Cardiac fibroblast (primary cell): ENCODE measurements around the gene OTC.

Experiments used
- DNase-seq, 2 donors: peaks; one replicate each; pipeline versions ENCODE4 v3.0.0 to v3.0.0-alpha.2; 2010; ENCODE audit warnings: low read depth in 2 of 2
- H3K4me3 ChIP-seq, 2 donors: replicated peaks in 1 of 2; 1 replicate in 1 of 2; 2 replicates in 1 of 2; pipeline ENCODE4 v1.5.1; 2011; ENCODE audit warnings: low read depth in 2 of 2, low read length in 2 of 2, mild to moderate bottlenecking in 2 of 2, moderate library complexity in 1 of 2
- CTCF ChIP-seq: IDR thresholded peaks from one replicate; pipeline ENCODE4 v1.5.1; 2011; ENCODE audit warnings: low read depth, mild to moderate bottlenecking, low read length, inconsistent platforms

Gene OTC

DNA sequence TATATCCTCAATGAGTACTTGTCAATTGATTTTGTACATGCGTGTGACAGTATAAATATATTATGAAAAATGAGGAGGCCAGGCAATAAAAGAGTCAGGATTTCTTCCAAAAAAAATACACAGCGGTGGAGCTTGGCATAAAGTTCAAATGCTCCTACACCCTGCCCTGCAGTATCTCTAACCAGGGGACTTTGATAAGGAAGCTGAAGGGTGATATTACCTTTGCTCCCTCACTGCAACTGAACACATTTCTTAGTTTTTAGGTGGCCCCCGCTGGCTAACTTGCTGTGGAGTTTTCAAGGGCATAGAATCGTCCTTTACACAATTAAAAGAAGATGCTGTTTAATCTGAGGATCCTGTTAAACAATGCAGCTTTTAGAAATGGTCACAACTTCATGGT is at the start of gene OTC:
Gene OTC (plus strand): TSS at position 243 of the 400 bp plus-strand sequence. CDS start 93 bp downstream, at position 336.
- H3K4me3 ChIP-seq, result no peak within 1 kb of the TSS
- no peak for TF ChIP-seq CTCF
- DNase-seq, result no peak

GRCh38 chrX:38304010-38304409 is 48.4 kb upstream of the OTC start:
- TF ChIP-seq CTCF, result peak; percentile 35
- DNase-seq, result peak; percentile 49 to 64
- H3K4me3 ChIP-seq, result no peak overlapping the region

GRCh38 chrX:38305971-38306370 is 46.4 kb upstream of the OTC start:
- TF ChIP-seq CTCF, result peak; percentile 31
- no peak overlapping the region for H3K4me3 ChIP-seq
- peak; percentile 84 to 91 for DNase-seq

- no peak for DNase-seq
- H3K4me3 ChIP-seq, result no peak overlapping the region
- TF ChIP-seq CTCF, result no peak
Measured at GRCh38 chrX:38311743-38312142, 40.7 kb upstream of the OTC start.

GRCh38 chrX:38312436-38312835 is 40.0 kb upstream of the OTC start:
- TF ChIP-seq CTCF, result no peak
- peak; percentile 60 to 93 for DNase-seq
- H3K4me3 ChIP-seq, result no peak overlapping the region

DNA sequence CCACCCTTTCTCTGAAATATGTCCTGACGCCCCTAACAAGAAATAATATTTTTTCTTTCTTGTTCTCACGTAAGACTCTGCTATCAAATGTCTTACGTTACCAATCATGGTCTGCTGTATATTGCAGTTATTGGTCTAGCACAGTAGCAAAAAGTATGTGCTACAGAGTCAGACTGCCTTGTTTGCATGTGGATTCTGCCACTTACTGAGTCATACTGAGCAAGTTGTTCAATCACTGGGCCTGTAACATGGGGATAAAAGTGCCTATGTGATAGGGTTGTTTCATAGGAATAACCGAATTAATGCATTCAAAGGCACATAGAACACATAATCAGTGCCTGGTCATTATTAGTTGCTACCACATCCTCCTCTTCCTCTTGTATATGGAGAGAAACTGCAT is 39.2 kb upstream of the OTC start:
- TF ChIP-seq CTCF, result no peak
- peak; percentile 7 to 49 for DNase-seq
- no peak overlapping the region for H3K4me3 ChIP-seq

DNA sequence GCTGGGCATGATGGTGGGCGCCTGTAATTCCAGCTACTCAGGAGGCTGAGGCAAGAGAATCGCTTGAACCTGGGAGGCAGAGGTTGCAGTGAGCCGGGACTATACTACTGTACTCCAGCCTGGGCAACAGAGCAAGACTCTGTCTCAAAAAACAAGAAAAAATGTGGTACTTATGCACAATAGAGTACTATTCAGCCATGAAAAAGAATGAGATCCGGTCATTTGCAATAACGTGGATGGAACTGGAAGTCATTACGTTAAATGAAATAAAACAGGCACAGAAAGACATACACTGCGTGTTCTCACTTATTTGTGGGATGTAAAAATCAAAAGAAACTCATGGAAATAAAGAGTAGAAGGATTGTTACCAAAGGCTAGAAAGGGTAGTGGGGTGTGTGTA is 37.2 kb upstream of the OTC start:
- no peak for DNase-seq
- no peak for TF ChIP-seq CTCF

More for the DNA sequence above, 37.2 kb upstream of the OTC start:
- H3K4me3 ChIP-seq, result no peak overlapping the region
